HG03196 (cell line): Measurements from ENCODE around the gene GJB2.

Source experiments
- ATAC-seq: cut with Tn5 transposase; IDR thresholded peaks from one replicate; pipeline ENCODE4 v1.9.1; 2021; ENCODE audit not compliant: unreplicated experiment

The GJB2 gene

GRCh38 chr13:20142927-20143480 is 49.7 kb downstream of the GJB2 start:
- no peak for ATAC-seq

- ATAC-seq: no peak
These were observed 50.5 kb downstream of the GJB2 start for GRCh38 chr13:20142023-20142926.

GRCh38 chr13:20141238-20142022 is 51.3 kb downstream of the GJB2 start:
- ATAC-seq: no peak

- no peak for ATAC-seq
These were observed 52.3 kb downstream of the GJB2 start for GRCh38 chr13:20140487-20140886.

- no peak for ATAC-seq
These were observed 54.9 kb downstream of the GJB2 start for GRCh38 chr13:20137875-20138274.
